ENCODE measurements around the gene VSNL1.

Gene VSNL1

GRCh38 chr2:17606851-17607250 lies 66.4 kb downstream of the VSNL1 start:
- H3K36me3 ChIP-seq (ENCODE audit: control insufficient read depth, insufficient read depth, low read length): no peaks in the 10 kb centered on the region
- H3K27me3 ChIP-seq (replicated peaks; ENCODE audit: control insufficient read depth, insufficient read depth, low read length): no peaks in the 10 kb centered on the region
- no peak for DNase-seq (ENCODE audit: extremely low read depth, insufficient read length)
- no peak overlapping the region for H3K4me3 ChIP-seq (replicated peaks; ENCODE audit: low read depth, low read length)
- TF ChIP-seq CTCF (IDR thresholded peaks at IDR 0.05; ENCODE audit: insufficient read depth, low read length, poor library complexity, severe bottlenecking): no peak

- DNase-seq (ENCODE audit: extremely low read depth, insufficient read length): no peak
- TF ChIP-seq CTCF (IDR thresholded peaks at IDR 0.05; ENCODE audit: insufficient read depth, low read length, poor library complexity, severe bottlenecking): no peak
- H3K4me3 ChIP-seq (replicated peaks; ENCODE audit: low read depth, low read length): no peak overlapping the region
- no peaks in the 10 kb centered on the region for H3K36me3 ChIP-seq (ENCODE audit: control insufficient read depth, insufficient read depth, low read length)
- no peaks in the 10 kb centered on the region for H3K27me3 ChIP-seq (replicated peaks; ENCODE audit: control insufficient read depth, insufficient read depth, low read length)
Measured at GRCh38 chr2:17607379-17607778, 66.9 kb downstream of the VSNL1 start.

GRCh38 chr2:17608251-17608650 lies 67.8 kb downstream of the VSNL1 start:
- no peaks in the 10 kb centered on the region for H3K36me3 ChIP-seq (ENCODE audit: control insufficient read depth, insufficient read depth, low read length)
- DNase-seq (ENCODE audit: extremely low read depth, insufficient read length): no peak
- H3K27me3 ChIP-seq (replicated peaks; ENCODE audit: control insufficient read depth, insufficient read depth, low read length): no peaks in the 10 kb centered on the region
- no peak for TF ChIP-seq CTCF (IDR thresholded peaks at IDR 0.05; ENCODE audit: insufficient read depth, low read length, poor library complexity, severe bottlenecking)
- H3K4me3 ChIP-seq (replicated peaks; ENCODE audit: low read depth, low read length): no peak overlapping the region

- no peak for DNase-seq (ENCODE audit: extremely low read depth, insufficient read length)
- Histone ChIP-seq H3K36me3 (ENCODE audit: control insufficient read depth, insufficient read depth, low read length) (no peaks in the 10 kb centered on the region), H3K4me3 (replicated peaks; ENCODE audit: low read depth, low read length) (no peak overlapping the region)
Measured at GRCh38 chr2:17610521-17610920, 70.0 kb downstream of the VSNL1 start.

GRCh38 chr2:17611036-17611435 lies 70.5 kb downstream of the VSNL1 start:
- H3K4me3 ChIP-seq (replicated peaks; ENCODE audit: low read depth, low read length): no peak overlapping the region
- no peak for TF ChIP-seq CTCF (IDR thresholded peaks at IDR 0.05; ENCODE audit: insufficient read depth, low read length, poor library complexity, severe bottlenecking)

More at GRCh38 chr2:17610521-17610920, 70.0 kb downstream of the VSNL1 start:
- H3K27me3 ChIP-seq (replicated peaks; ENCODE audit: control insufficient read depth, insufficient read depth, low read length): no peaks in the 10 kb centered on the region
- no peak for TF ChIP-seq CTCF (IDR thresholded peaks at IDR 0.05; ENCODE audit: insufficient read depth, low read length, poor library complexity, severe bottlenecking)

More at GRCh38 chr2:17611036-17611435, 70.5 kb downstream of the VSNL1 start:
- DNase-seq (ENCODE audit: extremely low read depth, insufficient read length): no peak
- Histone ChIP-seq H3K36me3 (ENCODE audit: control insufficient read depth, insufficient read depth, low read length) (no peaks in the 10 kb centered on the region), H3K27me3 (replicated peaks; ENCODE audit: control insufficient read depth, insufficient read depth, low read length) (no peaks in the 10 kb centered on the region)
